IMR-90 (cell line): ENCODE data around the gene PAX5. TPM values are rescaled to one million over a fixed set of nuclear protein-coding genes. Genes with fewer than 3 reads are reported as not detected.

ENCODE experiments used
- ATAC-seq: fragments of 200-7000 bp; cut with Tn5 transposase; 2 replicates; pipeline ENCODE4 v1.9.1; 2020; ENCODE audit warnings: low read depth, mild to moderate bottlenecking, moderate library complexity
- BruUV-seq: library from RNA; stranded (reverse); fragments of 400-500 nt; replicated peaks from 2 replicates; lab custom pipeline; 2021; lab: Mats Ljungman, UMichigan
- CTCF ChIA-PET: fragments of 300-600 bp; formaldehyde crosslinking; extraction: SDS; loops from one replicate; lab custom pipeline; 2021; ENCODE audit warnings: antibody characterized with exemption; lab: Yijun Ruan, JAX
- POLR2A ChIA-PET: fragments of 300-600 bp; sonication (Branson Sonifier 250); formaldehyde crosslinking; loops from one replicate; lab custom pipeline; 2022; ENCODE audit warnings: antibody characterized with exemption; ENCODE audit not compliant: unreplicated experiment; lab: Charles Lee
- DNase-seq: peaks from one replicate; pipeline ENCODE4 v3.0.0; 2013
- H2AFZ ChIP-seq: replicated peaks from 2 replicates; pipeline ENCODE3; 2013; ENCODE audit warnings: low read length, mild to moderate bottlenecking; ENCODE audit not compliant: poor library complexity
- H2AK5ac ChIP-seq: 2 replicates; pipeline ENCODE4 v1.6.1; 2013; ENCODE audit warnings: low read depth, low read length, inconsistent platforms
- H2AK9ac ChIP-seq: replicated peaks from 2 replicates; pipeline ENCODE3; 2013; ENCODE audit warnings: mild to moderate bottlenecking, low read depth, low read length, moderate library complexity; ENCODE audit not compliant: poor library complexity
- H2BK120ac ChIP-seq: 2 replicates; pipeline ENCODE4 v1.6.1; 2013; ENCODE audit warnings: low read depth, low read length, inconsistent platforms
- H2BK15ac ChIP-seq: 3 replicates; pipeline ENCODE4 v1.6.1; 2013; ENCODE audit warnings: low read depth, low read length, inconsistent platforms
- H2BK20ac ChIP-seq: 2 replicates; pipeline ENCODE4 v1.6.1; 2013; ENCODE audit warnings: low read depth, mild to moderate bottlenecking, inconsistent platforms, low read length, moderate library complexity
- H2BK5ac ChIP-seq: 2 replicates; pipeline ENCODE4 v1.6.1; 2013; ENCODE audit warnings: mild to moderate bottlenecking, low read depth, low read length, inconsistent platforms; ENCODE audit not compliant: poor library complexity, severe bottlenecking
- H3K14ac ChIP-seq: replicated peaks from 2 replicates; pipeline ENCODE4 v1.6.1; 2013; ENCODE audit warnings: low read depth, low read length, inconsistent platforms
- H3K18ac ChIP-seq: 2 replicates; pipeline ENCODE4 v1.6.1; 2013; ENCODE audit warnings: low read depth, low read length, control low read depth
- H3K23ac ChIP-seq: 2 replicates; pipeline ENCODE4 v1.6.1; 2013; ENCODE audit warnings: low read depth, low read length, inconsistent platforms
- H3K27ac ChIP-seq: 2 replicates; pipeline ENCODE4 v1.5.1; 2013; ENCODE audit warnings: mild to moderate bottlenecking, control low read depth, low read length; ENCODE audit not compliant: insufficient read depth
- H3K27me3 ChIP-seq: 2 replicates; pipeline ENCODE4 v1.6.1; 2013; ENCODE audit warnings: low read length; ENCODE audit not compliant: control insufficient read depth, insufficient read depth
- H3K36me3 ChIP-seq: 2 replicates; pipeline ENCODE4 v1.6.1; 2013; ENCODE audit warnings: low read length, mixed read lengths; ENCODE audit not compliant: control insufficient read depth, insufficient read depth
- H3K4ac ChIP-seq: 2 replicates; pipeline ENCODE4 v1.6.1; 2013; ENCODE audit warnings: low read depth, low read length, inconsistent platforms
- H3K4me1 ChIP-seq: 2 replicates; pipeline ENCODE4 v1.6.1; 2013; ENCODE audit warnings: low read length, mixed read lengths; ENCODE audit not compliant: control insufficient read depth, insufficient read depth
- H3K4me2 ChIP-seq: 2 replicates; pipeline ENCODE4 v1.6.1; 2013; ENCODE audit warnings: low read depth, mild to moderate bottlenecking, control low read depth, low read length, moderate library complexity
- H3K4me3 ChIP-seq: 2 replicates; pipeline ENCODE4 v1.5.1; 2013; ENCODE audit warnings: low read depth, mild to moderate bottlenecking, control low read depth, low read length, moderate library complexity; ENCODE audit not compliant: insufficient read depth
- H3K56ac ChIP-seq: 2 replicates; pipeline ENCODE4 v1.6.1; 2013; ENCODE audit warnings: low read length, inconsistent platforms; ENCODE audit not compliant: insufficient read depth; ENCODE audit errors: extremely low read depth
- H3K79me1 ChIP-seq, 2 experiments: 2 replicates each; pipeline ENCODE4 v1.6.1; 2013; ENCODE audit warnings: low read length in 2 of 2, inconsistent platforms in 1 of 2, low read depth in 1 of 2
- H3K9ac ChIP-seq: 2 replicates; pipeline ENCODE4 v1.6.1; 2013; ENCODE audit warnings: low read depth, low read length, control low read depth
- H3K9me1 ChIP-seq: 2 replicates; pipeline ENCODE4 v1.6.1; 2013; ENCODE audit warnings: low read length, inconsistent platforms; ENCODE audit not compliant: insufficient read depth
- H3K9me3 ChIP-seq: 2 replicates; pipeline ENCODE4 v1.6.1; 2013; ENCODE audit warnings: low read length; ENCODE audit not compliant: control insufficient read depth, insufficient read depth
- H4K20me1 ChIP-seq: 2 replicates; pipeline ENCODE4 v1.6.1; 2013; ENCODE audit warnings: low read length, inconsistent platforms; ENCODE audit not compliant: insufficient read depth
- H4K5ac ChIP-seq: 2 replicates; pipeline ENCODE4 v1.6.1; 2013; ENCODE audit warnings: mild to moderate bottlenecking, low read depth, low read length, control low read depth
- H4K8ac ChIP-seq, 2 experiments: 2 replicates each; pipeline ENCODE4 v1.6.1; 2013; ENCODE audit warnings: low read depth in 2 of 2, low read length in 2 of 2, control low read depth in 1 of 2, inconsistent platforms in 1 of 2
- H4K91ac ChIP-seq: 2 replicates; pipeline ENCODE4 v1.6.1; 2013; ENCODE audit warnings: low read depth, low read length, inconsistent platforms; ENCODE audit not compliant: insufficient read depth
- BHLHE40 ChIP-seq: fragments of 150-350 bp; IDR thresholded peaks from 2 replicates; pipeline ENCODE4 v1.6.1; 2016; ENCODE audit warnings: mild to moderate bottlenecking, low read depth, low read length
- CEBPB ChIP-seq: IDR thresholded peaks from 2 replicates; pipeline ENCODE4 v1.6.1; 2012; ENCODE audit warnings: low read depth, low read length, improper control_type of control experiment
- CHD1 ChIP-seq: IDR thresholded peaks from 2 replicates; pipeline ENCODE4 v1.6.1; 2012; ENCODE audit warnings: low read depth, low read length, improper control_type of control experiment
- CTCF ChIP-seq: conservative IDR thresholded peaks from 2 replicates; pipeline ENCODE4 v1.5.1; 2012; ENCODE audit warnings: mild to moderate bottlenecking, low read depth, low read length, improper control_type of control experiment
- FOS ChIP-seq: fragments of 150-350 bp; IDR thresholded peaks from 2 replicates; pipeline ENCODE4 v1.6.1; 2016; ENCODE audit warnings: low read depth, low read length
- MAFK ChIP-seq: IDR thresholded peaks from 2 replicates; pipeline ENCODE4 v1.6.1; 2012; ENCODE audit warnings: low read depth, low read length, improper control_type of control experiment
- MAZ ChIP-seq: IDR thresholded peaks from 2 replicates; pipeline ENCODE4 v1.6.1; 2012; ENCODE audit warnings: low read depth, mild to moderate bottlenecking, low read length, improper control_type of control experiment, moderate library complexity, borderline replicate concordance
- MXI1 ChIP-seq: IDR thresholded peaks from 2 replicates; pipeline ENCODE4 v1.6.1; 2012; ENCODE audit warnings: low read depth, mild to moderate bottlenecking, low read length, moderate library complexity, borderline replicate concordance
- NFE2L2 ChIP-seq: fragments of 150-350 bp; IDR thresholded peaks from 2 replicates; pipeline ENCODE4 v1.6.1; 2016; ENCODE audit warnings: low read depth, mild to moderate bottlenecking, low read length
- POLR2A ChIP-seq: IDR thresholded peaks from 2 replicates; pipeline ENCODE4 v1.6.1; 2012; ENCODE audit warnings: mild to moderate bottlenecking, low read depth, low read length
- RAD21 ChIP-seq: IDR thresholded peaks from 2 replicates; pipeline ENCODE4 v1.6.1; 2012; ENCODE audit warnings: low read length, improper control_type of control experiment
- RCOR1 ChIP-seq: IDR thresholded peaks from 2 replicates; pipeline ENCODE4 v1.6.1; 2012; ENCODE audit warnings: mild to moderate bottlenecking, low read length, improper control_type of control experiment; ENCODE audit not compliant: insufficient replicate concordance
- RFX5 ChIP-seq: IDR thresholded peaks from 2 replicates; pipeline ENCODE4 v1.8.0; 2012; ENCODE audit warnings: low read depth, mild to moderate bottlenecking, low read length, moderate library complexity
- SMC3 ChIP-seq: fragments of 150-350 bp; IDR thresholded peaks from 2 replicates; pipeline ENCODE4 v1.6.1; 2016; ENCODE audit warnings: low read depth, mild to moderate bottlenecking, antibody characterized with exemption, low read length, moderate library complexity
- USF2 ChIP-seq: fragments of 150-350 bp; IDR thresholded peaks from 2 replicates; pipeline ENCODE4 v1.6.1; 2017; ENCODE audit warnings: mild to moderate bottlenecking, antibody characterized with exemption, low read length, low read depth
- WGBS, 2 experiments: methylation state at CpG; one replicate each; pipeline versions ENCODE4 v1.1.5 to v1.1.7; 2013; ENCODE audit warnings: missing lambda C conversion rate in 2 of 2; ENCODE audit not compliant: insufficient read length in 1 of 2; ENCODE audit errors: extremely low coverage in 2 of 2; 5-methylcytosine and 5-hydroxymethylcytosine counted together
- dilution Hi-C: fragments of 300-500 bp; cut with HindIII; formaldehyde crosslinking; loops from one replicate; pipeline ENCODE4 v1.14.3; 2018; ENCODE audit warnings: low sequenced_read_pairs; ENCODE audit not compliant: unreplicated experiment
- in situ Hi-C: fragments of 300-500 bp; cut with MboI; formaldehyde crosslinking; loops from 3 replicates; pipeline ENCODE4 v1.14.3; 2019; ENCODE audit warnings: low sequenced_read_pairs, inconsistent platforms, mixed read lengths
- intact Hi-C: fragments of 100-400 bp; cut with micrococcal nuclease; formaldehyde crosslinking; loops from 2 replicates; pipeline ENCODE4 v1.10.0; 2022
- polyA plus RNA-seq, 3 experiments: library from polyadenylated mRNA; depleted of rRNA; stranded (reverse); fragments of >200 nt; gene quantifications; 2 replicates each; pipeline ENCODE4 v1.2.3, GENCODE V29; 2012; ENCODE audit warnings: low replicate concordance in 1 of 3
- total RNA-seq: library from RNA; depleted of rRNA; stranded (reverse); fragments of >200 nt; gene quantifications from 2 replicates; pipeline ENCODE4 v1.2.3, GENCODE V29; 2012
- TF ChIP-seq, protein P1 (sequence below): fragments of 150-350 bp; IDR thresholded peaks from 2 replicates; pipeline ENCODE4 v1.6.1; 2016; ENCODE audit warnings: low read depth, mild to moderate bottlenecking, low read length, moderate library complexity, borderline replicate concordance

Gene PAX5
- total and polyA plus RNA-seq, 2 of the 4 experiments (the other 2 are of a cell fraction) = not detected

DNA sequence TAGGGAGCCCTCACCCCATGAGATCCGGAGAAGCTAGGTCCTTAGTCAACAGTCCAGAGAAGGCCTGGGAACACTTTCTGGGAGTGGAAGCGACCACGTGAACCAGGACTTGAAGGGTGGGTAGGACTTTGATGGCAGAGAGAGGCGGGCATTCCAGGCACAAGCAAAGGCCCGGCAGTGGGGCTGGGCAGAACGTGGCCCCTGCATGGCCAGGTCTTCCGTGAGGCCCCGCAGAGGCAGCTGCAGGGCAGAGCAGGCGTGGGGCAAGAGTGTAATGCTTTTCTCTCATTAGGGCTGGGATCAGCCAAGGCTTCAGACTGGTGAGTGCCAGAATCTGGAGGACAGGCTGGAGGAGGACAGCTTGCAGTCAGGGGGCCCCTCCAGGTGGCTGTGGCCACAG, 184.1 kb downstream of the PAX5 start:
- in situ Hi-C loops (loop anchor here (25.0 kb wide), 1 partner anchor 412 kb away; no protein-coding TSS in a partner anchor), dilution Hi-C loops (no loop called here), intact Hi-C loops (loop anchor here (5.0 to 10.0 kb wide), 2 partner anchors 218 to 445 kb away; partner anchors contain the start of gene RNF38)
- ChIA-PET CTCF (no interaction called here), POLR2A (no interaction called here)
- Histone ChIP-seq H3K9ac (no peak overlapping the region), H2BK120ac (no peak overlapping the region), H3K79me1 (no peaks in the 10 kb centered on the region), H4K91ac (no peak overlapping the region), H3K4ac (no peak overlapping the region), H3K23ac (no peak overlapping the region), H3K4me1 (no peaks in the 10 kb centered on the region), H4K20me1 (no peaks in the 10 kb centered on the region), H4K5ac (no peak overlapping the region), H3K36me3 (no peaks in the 10 kb centered on the region), H3K4me3 (no peak overlapping the region), H3K27me3 (peaks cover 50% of the 10 kb centered on the region), H2AK5ac (no peak overlapping the region), H3K9me1 (no peaks in the 10 kb centered on the region), H3K27ac (no peak overlapping the region), H3K9me3 (no peaks in the 10 kb centered on the region), H2BK15ac (no peak overlapping the region), H2AK9ac (no peak overlapping the region), H4K8ac (no peak overlapping the region), H3K4me2 (no peak overlapping the region), H3K14ac (no peak overlapping the region), H2BK5ac (no peak overlapping the region), H2AFZ (no peak overlapping the region), H3K18ac (no peak overlapping the region), H3K56ac (no peak overlapping the region), H2BK20ac (no peak overlapping the region)
- ATAC-seq (no peak), DNase-seq (no peak)
- 59% methylated on average over 8 of the region's 9 CpGs; no CpG with 5 or more reads in 1 of the 2 experiments for WGBS, 2 experiments
- no TSS peak for BruUV-seq
- TF ChIP-seq MAFK = no peak
- no peak for TF ChIP-seq RAD21
- no peak for TF ChIP-seq CTCF
- no peak for TF ChIP-seq USF2
- no peak for TF ChIP-seq MXI1
- no peak for TF ChIP-seq SMC3
- TF ChIP-seq RFX5 = no peak
- TF ChIP-seq FOS = no peak
- no peak for TF ChIP-seq MAZ
- TF ChIP-seq CEBPB = no peak
- TF ChIP-seq RCOR1 = no peak
- TF ChIP-seq CHD1 = no peak
- TF ChIP-seq POLR2A = no peak
- no peak for TF ChIP-seq BHLHE40
- no peak for TF ChIP-seq NFE2L2
- TF ChIP-seq, protein P1, sequence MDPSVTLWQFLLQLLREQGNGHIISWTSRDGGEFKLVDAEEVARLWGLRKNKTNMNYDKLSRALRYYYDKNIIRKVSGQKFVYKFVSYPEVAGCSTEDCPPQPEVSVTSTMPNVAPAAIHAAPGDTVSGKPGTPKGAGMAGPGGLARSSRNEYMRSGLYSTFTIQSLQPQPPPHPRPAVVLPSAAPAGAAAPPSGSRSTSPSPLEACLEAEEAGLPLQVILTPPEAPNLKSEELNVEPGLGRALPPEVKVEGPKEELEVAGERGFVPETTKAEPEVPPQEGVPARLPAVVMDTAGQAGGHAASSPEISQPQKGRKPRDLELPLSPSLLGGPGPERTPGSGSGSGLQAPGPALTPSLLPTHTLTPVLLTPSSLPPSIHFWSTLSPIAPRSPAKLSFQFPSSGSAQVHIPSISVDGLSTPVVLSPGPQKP = no peak
